ACHN (cell line): Measurements from ENCODE around the gene RASSF4.
A peak's percentile ranks its signal among the peaks of the same experiment; 100 is the strongest.

Source experiments
- DNase-seq: peaks from one replicate; pipeline ENCODE4 v3.0.0-alpha.2; 2015
- in situ Hi-C: cut with HindIII; loops from 2 replicates; pipeline ENCODE4 v1.10.0; 2017; ENCODE audit warnings: low sequenced_read_pairs, low pct_ligation_motif_present, low pct_unique_long_range_greater_than_20kb

RASSF4 gene

DNA sequence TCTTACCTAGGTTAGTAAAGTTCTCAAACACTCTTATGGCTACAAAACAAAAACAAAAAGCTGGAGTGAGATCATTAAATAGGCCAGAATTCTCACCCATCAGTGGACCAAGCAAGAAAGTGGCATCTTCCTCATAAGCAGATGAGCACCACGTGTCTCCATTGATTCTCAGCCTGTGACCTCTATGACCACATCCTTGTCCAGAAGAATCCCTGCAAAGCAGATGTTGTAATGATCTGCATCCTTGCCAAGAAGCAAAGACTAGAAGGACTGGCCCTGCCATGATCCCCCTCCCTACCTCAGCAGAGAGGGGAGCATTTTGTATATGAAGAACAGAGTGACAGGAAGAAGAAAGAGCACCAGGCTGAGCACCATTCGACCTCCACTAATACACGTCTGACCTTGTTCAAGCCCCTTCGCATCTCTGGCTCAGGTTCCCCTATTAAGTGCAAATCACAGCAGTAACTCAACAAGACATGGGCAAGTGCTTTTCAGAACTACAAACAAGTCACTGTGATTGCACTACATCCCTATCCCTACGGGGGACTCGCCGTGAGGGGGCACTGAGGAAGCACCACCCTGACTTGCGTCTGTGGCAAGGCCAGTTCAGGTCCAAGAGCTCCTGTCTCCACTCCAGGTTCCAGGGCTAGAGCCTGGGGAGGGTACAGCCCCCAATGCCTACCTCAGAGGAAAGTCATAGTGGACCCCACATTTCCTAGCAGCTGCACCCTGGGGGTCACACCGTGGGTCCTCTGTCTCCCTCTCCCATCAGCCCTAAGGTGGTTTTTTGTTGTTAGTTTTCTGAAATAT, 22.2 kb upstream of the RASSF4 start:
- in situ Hi-C loops, result no loop called here

DNA sequence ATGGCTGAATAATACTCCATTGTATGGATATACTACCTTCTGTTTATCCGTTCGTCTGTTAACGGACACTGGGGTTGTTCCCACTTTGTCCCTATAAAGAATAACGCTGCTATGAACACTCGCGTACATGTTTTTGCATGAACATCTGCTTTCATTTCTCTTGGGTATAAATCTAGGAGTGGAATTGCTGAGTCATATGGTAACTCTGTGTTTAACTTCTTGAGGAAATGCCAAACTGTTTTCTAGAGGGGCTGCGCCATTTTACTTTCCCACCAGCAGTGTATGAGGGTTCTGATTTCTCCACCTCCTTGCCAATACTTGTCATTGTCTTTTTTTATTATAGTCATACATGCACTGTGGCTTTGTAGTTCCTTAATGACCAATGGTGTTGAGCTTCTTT, 20.6 kb upstream of the RASSF4 start:
- DNase-seq, result no peak
- in situ Hi-C loops, result no loop called here

More for the DNA sequence above, 22.2 kb upstream of the RASSF4 start:
- no peak for DNase-seq

DNA sequence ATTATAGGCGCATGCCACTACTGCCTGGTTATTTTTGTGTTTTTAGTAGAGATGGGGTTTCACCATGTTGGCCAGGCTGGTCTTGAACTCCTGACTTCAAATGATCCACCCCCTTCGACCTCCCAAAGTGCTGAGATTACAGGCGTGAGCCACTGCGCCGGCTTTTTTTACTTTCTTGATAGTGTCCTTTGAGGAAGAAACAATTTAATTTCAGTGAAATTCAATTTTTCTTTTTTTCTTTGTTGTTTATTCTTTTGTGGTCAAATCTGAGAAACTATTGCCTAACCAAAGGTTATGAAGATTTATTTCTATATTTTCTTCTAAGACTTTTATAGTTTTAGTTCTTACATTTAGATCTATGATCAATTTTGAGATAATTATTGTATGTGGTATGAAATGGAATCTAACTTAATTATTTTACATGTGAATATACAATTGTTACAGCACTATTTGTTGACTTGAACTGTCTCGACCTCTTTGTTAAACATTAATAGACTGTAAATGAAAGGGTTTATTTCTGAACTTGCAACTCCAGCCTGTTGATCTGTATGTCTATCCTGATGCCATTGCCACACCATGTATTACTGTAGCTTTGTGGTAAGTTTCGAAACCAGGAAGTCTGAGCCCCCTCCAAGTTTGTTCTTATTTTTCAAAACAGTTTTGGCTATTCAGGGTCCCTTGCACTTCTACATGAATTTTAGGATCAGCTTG, 19.8 kb upstream of the RASSF4 start:
- in situ Hi-C loops, result no loop called here

DNA sequence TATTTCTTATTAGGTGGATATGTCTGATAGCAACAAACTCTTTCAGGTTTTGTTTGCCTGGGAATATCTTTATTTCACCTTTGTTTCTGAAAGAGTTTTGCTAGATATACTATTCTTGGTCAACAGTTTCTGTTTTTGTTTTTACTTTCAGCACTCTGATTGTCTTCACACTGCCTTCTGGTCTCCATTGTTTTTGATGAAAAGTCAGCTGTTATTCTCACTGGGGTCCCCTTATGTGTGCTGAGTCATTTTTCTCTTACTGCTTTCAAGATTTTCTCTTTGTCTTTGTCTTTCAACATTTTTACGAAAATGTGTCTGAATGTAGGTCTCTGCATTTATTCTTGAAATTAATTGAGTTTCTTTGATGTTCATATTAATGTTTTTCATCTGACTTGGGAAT, 15.2 kb upstream of the RASSF4 start:
- in situ Hi-C loops, result no loop called here
- DNase-seq, result no peak

More for the DNA sequence above, 19.8 kb upstream of the RASSF4 start:
- no peak for DNase-seq

DNA sequence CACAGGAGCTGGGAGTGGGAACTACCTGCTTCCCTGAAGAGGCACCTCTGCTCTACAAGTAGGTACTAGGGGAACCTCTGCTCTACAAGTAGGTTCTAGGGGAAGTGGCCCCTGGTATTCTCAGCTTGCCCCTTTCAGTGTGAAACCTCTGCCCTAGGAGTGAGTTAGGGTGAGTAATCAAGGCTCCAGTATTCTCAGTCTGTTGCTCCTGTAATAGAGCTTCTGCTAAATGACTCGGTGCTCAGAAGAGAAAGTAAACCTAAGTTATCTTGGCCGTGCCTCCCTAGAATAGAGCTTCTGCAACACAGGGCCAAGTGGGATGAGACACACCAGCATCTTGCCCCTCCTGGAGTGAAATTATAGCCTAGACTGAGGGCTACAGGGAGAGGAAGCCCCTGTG, 13.4 kb upstream of the RASSF4 start:
- peak; percentile 42 for DNase-seq
- in situ Hi-C loops, result no loop called here

DNA sequence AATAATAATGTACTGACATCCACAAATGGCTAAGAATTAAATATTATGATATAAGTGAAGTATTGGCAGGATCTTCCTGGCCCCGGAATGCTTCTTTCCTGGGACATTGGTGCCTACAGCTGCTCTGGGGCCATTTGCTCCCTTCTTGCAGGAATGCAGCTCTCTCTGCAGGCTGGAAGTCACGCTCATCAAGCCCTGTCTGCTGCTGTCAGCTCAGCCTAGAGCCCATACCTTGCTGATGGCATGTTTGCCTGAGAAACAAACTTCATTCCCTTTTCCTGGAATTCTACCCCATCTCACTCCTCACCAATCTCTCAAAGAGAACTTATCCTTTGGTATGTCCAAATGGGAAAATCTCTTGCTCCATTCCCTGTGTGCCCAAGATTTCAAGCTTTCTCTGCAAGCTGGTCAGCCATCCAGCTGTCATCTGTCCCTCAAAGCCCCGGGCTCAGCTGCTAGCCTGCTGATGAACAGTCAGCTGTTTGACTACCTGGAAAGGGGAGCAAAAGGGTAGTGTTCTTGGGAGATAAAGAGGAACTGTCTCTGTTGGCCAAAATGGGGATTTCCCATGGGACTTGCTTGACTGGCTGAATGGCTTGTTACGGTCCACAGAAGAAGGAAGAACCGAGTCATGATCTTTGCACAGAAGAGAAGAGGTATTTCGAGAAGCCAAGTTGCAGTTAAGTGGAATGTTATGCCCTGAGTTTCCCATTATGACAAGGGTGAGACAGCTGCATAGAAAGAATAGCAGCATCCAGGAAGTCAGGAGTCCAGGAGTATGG, 12.0 kb upstream of the RASSF4 start:
- in situ Hi-C loops, result no loop called here
- peak; percentile 47 for DNase-seq

DNA sequence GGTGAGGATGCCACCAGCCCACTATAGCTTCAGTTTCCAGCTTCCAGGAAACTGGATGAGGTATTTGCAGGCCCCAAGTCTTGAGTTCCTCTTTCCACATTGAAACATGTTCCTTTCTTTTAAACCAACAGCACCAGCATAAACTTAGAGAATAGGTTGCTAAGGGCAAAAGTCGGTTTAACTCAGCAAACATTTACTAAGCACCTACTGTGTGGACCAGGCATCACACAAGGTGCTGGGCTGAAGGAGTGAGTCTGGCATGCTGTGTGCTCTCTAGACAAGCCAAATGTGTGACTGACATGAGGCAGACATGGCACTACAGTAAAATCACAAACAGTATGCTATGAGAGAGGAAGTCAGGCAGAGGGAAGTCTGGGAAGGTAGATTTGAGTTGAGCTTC, 11.0 kb upstream of the RASSF4 start:
- in situ Hi-C loops, result no loop called here
- no peak for DNase-seq

DNA sequence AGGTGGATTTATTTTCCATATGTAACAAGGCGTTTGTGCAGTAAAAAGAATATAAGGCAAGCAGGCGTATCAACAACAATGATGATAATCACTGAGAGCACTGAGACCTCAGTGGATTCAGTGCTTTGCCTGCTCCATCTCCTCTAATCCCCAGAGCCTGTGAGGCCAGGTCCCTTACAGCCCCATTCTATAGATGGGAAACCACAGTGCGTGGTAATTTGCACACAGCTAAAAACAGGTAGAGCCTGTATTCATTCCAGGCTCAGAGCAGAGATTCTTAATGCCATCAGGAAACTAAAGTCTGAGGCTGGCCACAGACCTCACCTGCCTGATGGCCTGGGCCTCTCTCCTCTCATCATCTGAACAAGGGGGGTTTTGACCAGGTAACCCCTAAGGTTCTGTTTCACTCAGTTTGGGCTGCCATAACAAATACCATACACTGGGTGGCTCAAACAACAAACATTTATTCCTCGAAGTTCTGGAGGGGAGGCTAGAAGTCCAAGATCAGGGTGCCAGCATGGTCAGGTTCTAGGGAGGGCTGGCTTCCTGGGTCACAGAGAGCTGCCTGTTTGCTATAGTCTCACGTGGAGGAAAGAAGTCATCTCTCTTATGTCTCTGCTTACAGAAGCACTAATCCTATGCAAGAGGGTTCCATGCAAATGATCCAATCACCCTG, 10.3 kb upstream of the RASSF4 start:
- in situ Hi-C loops, result no loop called here
- no peak for DNase-seq

DNA sequence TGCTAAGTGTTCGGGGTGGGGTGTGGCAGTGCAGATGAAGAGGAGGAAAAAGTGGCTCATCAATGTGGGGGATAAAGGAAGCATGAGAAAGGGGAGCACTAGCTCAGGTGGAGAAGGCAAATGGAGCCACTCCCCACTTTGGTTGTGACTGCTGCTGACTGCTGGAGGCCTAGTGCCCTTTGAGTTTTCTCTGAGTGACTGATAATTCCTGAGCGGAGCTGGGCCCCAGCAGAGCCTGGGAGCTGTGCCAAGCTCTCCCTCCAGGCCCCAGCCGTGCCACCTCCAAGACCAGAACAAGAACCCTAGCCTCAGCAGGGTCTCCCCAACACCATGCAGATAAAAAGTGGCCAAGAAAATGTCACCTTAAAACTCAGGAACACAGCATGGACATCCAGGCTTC, 9.7 kb upstream of the RASSF4 start:
- DNase-seq, result no peak
- in situ Hi-C loops, result no loop called here

DNA sequence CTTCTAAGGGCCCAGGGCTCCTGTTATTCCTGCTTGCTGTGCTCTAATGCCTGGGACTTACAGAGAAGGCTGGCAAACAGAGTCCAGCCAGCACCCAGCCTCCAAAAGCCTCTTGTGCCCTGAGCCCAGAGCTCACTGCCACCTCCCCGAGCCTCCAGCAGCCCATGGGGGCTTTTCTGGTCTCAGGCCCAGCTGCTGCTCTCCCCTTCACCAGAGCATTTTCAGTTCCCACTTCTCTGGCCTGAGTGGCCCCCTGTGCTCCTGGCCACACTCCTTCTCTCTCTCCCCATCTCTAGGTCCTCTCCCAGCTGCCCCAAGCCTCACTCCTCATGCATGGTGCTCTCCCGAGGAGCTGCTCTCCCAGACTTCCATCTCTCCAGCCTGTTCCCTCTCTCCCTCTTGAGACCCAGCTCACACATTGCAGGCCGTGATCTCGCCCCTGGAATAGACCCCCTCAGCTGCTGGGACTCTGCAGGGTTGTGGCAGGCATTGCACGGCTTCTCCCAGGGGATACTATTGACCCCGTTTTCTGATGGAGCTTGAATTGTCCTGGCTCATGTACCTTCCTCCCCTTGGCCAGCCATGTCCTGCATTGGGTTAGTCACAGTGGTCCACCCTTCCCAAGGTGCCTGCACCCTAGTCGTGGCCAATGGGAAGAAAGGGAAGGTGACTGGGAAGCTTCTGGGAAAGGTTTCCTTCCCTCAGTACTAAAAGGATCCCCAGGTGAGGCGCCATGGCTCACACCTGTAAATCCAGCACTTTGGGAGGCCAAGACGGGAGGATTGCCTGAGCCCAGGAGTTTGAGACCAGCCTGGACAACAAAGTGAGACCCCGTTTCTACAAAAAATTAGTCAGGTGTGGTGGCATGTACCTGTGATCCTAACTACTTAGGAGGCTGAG, 9.0 kb upstream of the RASSF4 start:
- DNase-seq, result no peak
- in situ Hi-C loops, result no loop called here

DNA sequence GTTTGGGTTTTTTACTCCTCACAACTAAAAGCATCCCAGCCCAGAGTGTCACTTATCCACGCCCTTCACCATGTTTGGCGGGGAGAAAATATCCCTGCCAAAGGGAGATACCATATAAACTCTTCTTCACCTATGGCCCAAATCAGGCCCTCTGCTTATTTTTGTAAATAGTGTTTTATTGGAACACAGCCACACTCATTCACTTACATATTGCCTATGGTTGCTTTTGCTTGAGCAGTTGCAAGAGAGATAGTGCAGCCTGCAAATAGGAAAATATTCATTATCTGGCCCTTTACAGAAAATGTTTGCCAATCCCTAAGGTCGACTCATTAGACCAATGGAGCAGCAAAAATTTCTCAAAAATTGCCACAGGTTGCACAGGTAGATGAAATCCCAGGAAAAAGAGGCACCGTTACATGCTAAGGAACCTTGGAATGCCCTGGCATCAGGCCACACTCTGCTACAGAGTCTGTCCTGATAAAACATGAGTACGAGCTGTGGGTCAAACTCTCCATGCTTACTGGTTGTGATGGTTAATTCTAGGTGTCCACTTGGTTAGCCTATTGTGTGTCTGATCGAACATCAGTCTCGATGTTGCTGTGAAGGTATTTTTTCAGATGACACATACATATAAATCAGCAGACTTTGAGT, 7.9 kb upstream of the RASSF4 start:
- DNase-seq, result no peak
- in situ Hi-C loops, result no loop called here

DNA sequence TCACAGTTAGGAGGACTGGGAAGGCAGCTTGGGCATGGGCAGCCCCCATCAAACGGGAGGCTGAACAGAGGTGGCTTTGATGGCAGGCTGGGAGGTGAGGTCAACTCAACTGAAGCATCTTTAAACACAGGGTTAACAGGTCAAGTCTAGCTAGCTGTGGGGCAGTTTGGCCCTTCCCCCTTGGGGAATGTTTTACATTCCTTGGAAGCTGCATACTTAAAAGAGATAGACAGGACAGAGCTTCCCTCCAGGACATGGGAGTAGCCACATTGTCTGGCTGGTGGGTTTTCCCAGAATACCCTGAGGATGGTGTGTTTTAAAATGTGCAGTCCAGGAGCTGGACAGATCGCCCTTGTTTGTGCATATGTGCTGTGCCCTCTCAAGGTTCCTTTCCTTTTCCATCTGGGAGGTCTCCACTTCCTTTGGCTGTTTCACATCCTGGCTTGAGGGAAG, 6.8 kb upstream of the RASSF4 start:
- in situ Hi-C loops, result no loop called here
- DNase-seq, result no peak

DNA sequence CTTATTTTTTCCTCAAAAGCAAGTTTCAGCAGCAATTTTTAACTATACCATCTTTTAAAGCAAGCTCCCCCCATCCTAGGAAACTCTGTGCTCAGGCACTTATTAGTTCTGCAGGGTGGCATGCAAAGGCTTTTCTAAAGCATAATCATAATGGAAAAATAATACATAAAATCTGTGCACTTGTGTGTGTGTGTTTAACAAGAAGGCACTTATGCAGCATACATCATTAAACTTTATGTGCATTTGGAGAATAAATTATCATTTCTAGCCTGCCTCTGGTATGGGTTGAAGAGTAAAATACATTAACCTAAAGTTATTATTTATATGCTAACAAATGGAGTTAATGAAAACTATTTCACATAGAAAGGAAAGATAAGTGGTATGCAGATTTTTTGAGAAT, 5.6 kb upstream of the RASSF4 start:
- DNase-seq, result no peak
- in situ Hi-C loops, result no loop called here

DNA sequence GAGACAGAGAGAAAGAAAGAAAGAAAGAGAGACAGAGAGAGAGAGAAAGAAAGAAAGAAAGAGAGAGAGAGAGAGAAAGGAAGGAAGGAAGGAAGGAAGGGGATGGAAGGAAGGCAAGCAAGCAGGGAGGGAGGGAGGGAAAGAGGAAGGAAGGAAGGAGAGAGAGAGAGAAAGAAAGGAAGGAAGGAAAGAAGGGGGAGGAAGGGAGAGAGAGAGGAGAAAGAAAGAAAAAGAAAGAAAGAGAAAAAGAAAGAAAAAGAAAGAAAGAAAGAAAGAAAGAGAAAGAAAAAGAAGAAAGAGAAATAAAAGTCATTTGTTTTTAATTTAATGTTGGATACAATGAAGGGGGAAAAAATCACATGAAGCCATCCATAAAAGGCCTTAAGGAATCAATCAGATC, 4.6 kb upstream of the RASSF4 start:
- in situ Hi-C loops, result no loop called here
- no peak for DNase-seq

DNA sequence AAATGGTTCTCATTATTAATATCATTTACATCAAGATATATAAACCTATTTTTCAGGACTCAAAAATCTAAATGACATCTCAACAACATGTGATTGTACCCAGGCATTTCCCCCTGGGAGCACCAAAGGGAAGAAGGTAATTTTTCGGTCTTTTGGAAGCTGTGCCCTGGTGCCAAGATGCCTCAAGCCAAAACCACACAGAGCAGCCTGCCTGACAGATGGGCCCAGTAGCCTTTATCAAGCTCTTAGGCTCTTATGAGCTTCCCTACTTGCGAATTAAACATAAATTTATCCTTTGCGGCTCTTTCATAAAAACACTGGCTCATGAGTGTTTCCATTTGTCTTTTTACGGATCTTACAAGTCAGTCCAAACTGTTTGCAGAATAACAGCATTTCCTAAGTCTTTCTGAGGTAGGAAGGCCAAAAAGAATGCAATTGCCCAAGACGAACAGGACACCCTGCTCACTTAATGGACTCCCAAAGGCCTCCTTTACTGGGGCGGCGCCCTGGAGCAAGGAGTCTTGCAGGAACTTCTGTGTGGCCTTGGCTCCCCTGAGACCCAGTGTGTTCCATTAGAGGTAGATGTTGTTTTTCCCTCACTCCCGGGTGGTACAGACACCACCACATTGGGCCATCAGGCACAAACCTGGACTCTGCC, 4.1 kb upstream of the RASSF4 start:
- in situ Hi-C loops, result no loop called here
- DNase-seq, result no peak

DNA sequence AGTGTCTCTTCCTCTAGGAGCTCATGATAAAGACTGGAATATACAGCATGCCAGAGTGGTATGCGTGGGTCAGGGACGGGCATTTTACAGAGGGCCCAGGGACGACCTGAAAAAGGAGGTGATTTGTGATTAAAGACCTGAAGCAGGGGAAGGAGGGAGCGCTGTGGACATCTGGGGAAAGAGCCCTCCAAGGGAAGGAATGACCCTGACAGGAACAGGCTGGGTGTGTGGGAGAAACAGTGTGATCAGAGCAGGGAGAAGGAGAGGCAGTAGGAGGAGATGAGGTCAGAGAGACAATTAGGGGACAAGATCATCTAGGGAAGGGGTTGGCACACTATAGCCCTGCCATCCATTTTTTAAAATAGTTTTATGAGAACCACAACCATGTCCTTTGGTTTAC, 3.4 kb upstream of the RASSF4 start:
- in situ Hi-C loops, result no loop called here

More for the DNA sequence above, 3.4 kb upstream of the RASSF4 start:
- DNase-seq, result no peak
